ENCODE measurements around the gene POP7.

POP7 gene

DNA sequence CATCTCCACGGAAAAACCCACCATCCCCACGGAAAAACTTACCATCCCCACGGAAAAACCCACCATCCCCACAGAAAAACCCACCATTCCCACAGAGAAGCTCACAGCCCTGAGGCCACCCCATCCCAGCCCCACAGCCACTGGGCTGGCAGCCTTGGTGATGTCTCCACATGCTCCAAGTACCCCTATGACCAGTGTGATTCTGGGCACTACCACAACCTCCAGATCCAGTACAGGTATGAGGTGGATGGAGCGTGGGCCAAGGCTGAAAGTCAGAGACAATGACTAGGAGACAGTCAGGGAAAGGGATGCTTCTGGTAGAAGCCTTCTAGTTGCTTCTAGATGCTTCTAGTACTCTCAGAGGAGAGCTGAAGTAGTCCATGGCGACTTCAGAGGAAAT is 47.1 kb downstream of the POP7 start:
- Mint-ChIP-seq H3K9me3 (no peaks in the 10 kb centered on the region), H3K4me1 (ENCODE audit: low read depth) (no peaks in the 10 kb centered on the region), H3K27ac (no peak overlapping the region), H3K4me3 (no peak overlapping the region), H3K36me3 (ENCODE audit: low read depth) (no peaks in the 10 kb centered on the region), H3K27me3 (ENCODE audit: low read depth) (peaks cover 5% of the 10 kb centered on the region)

- H3K4me1 Mint-ChIP-seq (ENCODE audit: low read depth) = no peaks in the 10 kb centered on the region
- H3K27ac Mint-ChIP-seq = no peak overlapping the region
- peaks cover 5% of the 10 kb centered on the region for H3K27me3 Mint-ChIP-seq (ENCODE audit: low read depth)
- no peaks in the 10 kb centered on the region for H3K36me3 Mint-ChIP-seq (ENCODE audit: low read depth)
- H3K4me3 Mint-ChIP-seq = no peak overlapping the region
- no peaks in the 10 kb centered on the region for H3K9me3 Mint-ChIP-seq
These were observed 47.8 kb downstream of the POP7 start for GRCh38 chr7:100753750-100754149.

Data from T-helper 1 cell treated with Interleukin-12 subunit alpha and Interleukin-12 subunit beta and Interleukin-4 antibody, amounts not matched to agents 30 μg/mL and 1 μg/mL, for 36 hours (primary cell).